ENCODE measurements around the gene PLEKHD1. TPM values are rescaled to one million over a fixed set of nuclear protein-coding genes. Genes with fewer than 3 reads are reported as not detected.
"Not testable (repeated sequence)": the region's sequence is repeated elsewhere in the genome, so short reads cannot be mapped to it uniquely, and the experiment has no call there.

The PLEKHD1 gene
- total and polyA plus RNA-seq, 2 donors, result 0.09 to 0.30 TPM

DNA sequence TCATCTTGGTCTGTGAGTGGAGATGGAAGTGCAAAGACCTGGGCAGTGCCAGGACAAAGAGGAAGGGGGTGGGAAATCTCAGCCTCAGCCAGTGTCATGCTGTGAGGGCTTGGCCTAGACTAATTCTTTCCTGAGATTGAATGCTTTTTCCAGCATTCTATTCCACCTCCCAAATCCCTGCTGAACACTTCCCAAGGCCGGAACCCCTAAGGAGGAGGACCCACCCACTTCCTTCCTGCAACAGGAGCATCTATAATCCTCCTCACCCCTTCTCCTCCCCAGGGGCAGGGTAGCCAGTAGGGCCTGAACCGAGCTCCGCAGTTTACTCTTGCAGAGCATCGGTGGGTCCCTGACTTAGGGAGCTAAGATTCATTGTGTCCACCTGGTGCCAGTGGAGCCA lies 3.2 kb downstream of the PLEKHD1 start:
- no peaks in the 10 kb centered on the region for H3K9me3 ChIP-seq (ENCODE audit: control insufficient read depth in 2 of 2, insufficient read depth in 1 of 2, low read length in 1 of 2)
- H3K36me3 ChIP-seq (ENCODE audit: control insufficient read depth in 2 of 2, insufficient read depth in 2 of 2, low read length in 1 of 2), result no peaks in the 10 kb centered on the region
- H3K27ac ChIP-seq (ENCODE audit: low read depth in 1 of 2, low read length in 1 of 2), result no peak overlapping the region
- no peak for DNase-seq (ENCODE audit: low read depth in 6 of 9, low spot score in 9 of 9)
- no peaks in the 10 kb centered on the region for H3K4me1 ChIP-seq (ENCODE audit: control insufficient read depth in 2 of 2, insufficient read depth in 2 of 2, low read length in 2 of 2)
- H3K4me3 ChIP-seq (ENCODE audit: low read length in 2 of 2), result no peak overlapping the region
- 89% methylated on average over 4 of the region's 4 CpGs for WGBS
- peaks cover 36 to 60% of the 10 kb centered on the region in 2 donors for H3K27me3 ChIP-seq (ENCODE audit: control insufficient read depth in 2 of 2, insufficient read depth in 1 of 2, low read length in 1 of 2)

DNA sequence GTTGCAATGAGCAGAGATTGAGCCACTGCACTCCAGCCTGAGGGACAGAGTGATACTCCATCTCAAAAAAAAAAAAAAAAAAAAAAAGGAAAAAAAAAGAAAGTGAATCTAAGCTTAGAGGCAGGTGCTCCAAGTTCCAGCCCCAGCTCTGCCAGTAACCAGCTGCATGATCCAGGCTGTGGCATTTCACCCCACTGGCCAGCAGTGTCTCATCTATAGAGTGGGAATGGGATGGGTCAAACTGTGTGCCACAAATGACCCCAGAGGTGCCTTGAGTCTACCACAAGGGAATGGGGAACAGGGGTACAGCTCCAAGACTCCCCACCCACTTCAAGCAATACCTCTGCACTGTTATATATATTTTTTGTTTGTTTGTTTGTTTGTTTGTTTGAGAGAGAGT lies 5.0 kb downstream of the PLEKHD1 start:
- no peaks in the 10 kb centered on the region for H3K9me3 ChIP-seq (ENCODE audit: control insufficient read depth in 2 of 2, insufficient read depth in 1 of 2, low read length in 1 of 2)
- no peak overlapping the region for H3K4me3 ChIP-seq (ENCODE audit: low read length in 2 of 2)
- no peak for DNase-seq (ENCODE audit: low read depth in 6 of 9, low spot score in 9 of 9)
- no peaks in the 10 kb centered on the region for H3K36me3 ChIP-seq (ENCODE audit: control insufficient read depth in 2 of 2, insufficient read depth in 2 of 2, low read length in 1 of 2)
- no peak overlapping the region for H3K27ac ChIP-seq (ENCODE audit: low read depth in 1 of 2, low read length in 1 of 2)
- no peaks in the 10 kb centered on the region for H3K4me1 ChIP-seq (ENCODE audit: control insufficient read depth in 2 of 2, insufficient read depth in 2 of 2, low read length in 2 of 2)
- peaks cover 19 to 47% of the 10 kb centered on the region in 2 donors for H3K27me3 ChIP-seq (ENCODE audit: control insufficient read depth in 2 of 2, insufficient read depth in 1 of 2, low read length in 1 of 2)

DNA sequence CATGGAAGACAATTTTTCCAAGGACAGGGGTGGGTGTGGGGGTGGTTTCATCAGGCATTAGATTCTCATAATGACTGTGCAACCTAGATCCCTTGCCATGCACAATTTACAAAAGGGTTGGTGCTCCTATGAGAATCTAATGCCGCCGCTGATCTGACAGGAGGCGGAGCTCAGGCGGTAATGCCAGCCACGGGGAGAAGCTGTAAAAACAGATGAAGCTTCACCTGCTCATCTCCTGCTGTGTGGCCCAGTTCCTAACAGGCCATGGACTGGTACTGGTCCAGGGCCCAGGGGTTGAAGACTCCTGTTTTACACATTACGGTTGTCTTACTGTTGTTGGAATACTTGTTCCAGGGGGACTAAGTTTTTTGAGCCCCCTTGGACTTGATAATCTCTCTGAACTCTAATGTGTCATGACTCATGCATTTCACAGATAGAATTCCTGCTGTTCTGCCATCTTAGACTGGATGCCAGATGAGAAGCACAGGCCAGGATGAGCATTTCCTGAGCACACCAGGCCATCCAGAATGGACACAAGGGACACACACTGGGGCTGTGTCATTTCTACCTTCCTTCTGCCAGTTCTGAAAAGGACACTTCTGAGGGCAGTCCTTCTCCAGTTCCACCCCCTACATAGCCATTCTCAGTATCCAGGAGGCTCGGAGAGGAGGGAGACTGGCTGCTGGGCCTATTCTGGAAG lies 5.8 kb downstream of the PLEKHD1 start:
- Histone ChIP-seq H3K4me1 (ENCODE audit: control insufficient read depth in 2 of 2, insufficient read depth in 2 of 2, low read length in 2 of 2) (no peaks in the 10 kb centered on the region), H3K9me3 (ENCODE audit: control insufficient read depth in 2 of 2, insufficient read depth in 1 of 2, low read length in 1 of 2) (no peaks in the 10 kb centered on the region)

DNA sequence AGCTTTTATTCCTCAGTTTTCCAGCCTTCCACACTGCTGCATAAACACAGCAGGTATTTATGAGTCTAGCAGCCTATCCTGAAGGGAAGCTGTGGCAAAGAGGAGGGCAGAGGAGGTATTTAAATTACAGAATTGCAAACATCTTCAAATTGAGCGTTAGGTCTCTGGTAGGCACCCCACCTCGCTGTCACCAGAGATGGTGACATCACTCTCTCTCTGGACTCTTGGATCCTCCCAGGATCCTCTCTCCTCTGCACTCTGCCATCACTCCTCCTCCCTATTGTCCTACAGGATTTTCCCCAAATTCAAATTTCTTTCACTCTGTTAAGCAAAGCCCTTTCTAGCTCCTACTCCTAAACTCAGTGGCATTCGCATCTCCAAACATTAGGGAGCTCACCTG lies 6.7 kb downstream of the PLEKHD1 start:
- no peaks in the 10 kb centered on the region for H3K9me3 ChIP-seq (ENCODE audit: control insufficient read depth in 2 of 2, insufficient read depth in 1 of 2, low read length in 1 of 2)
- no peak overlapping the region for H3K4me3 ChIP-seq (ENCODE audit: low read length in 2 of 2)
- H3K27ac ChIP-seq (ENCODE audit: low read depth in 1 of 2, low read length in 1 of 2), result no peak overlapping the region
- H3K4me1 ChIP-seq (ENCODE audit: control insufficient read depth in 2 of 2, insufficient read depth in 2 of 2, low read length in 2 of 2), result no peaks in the 10 kb centered on the region
- 92% methylated on average over 3 of the region's 3 CpGs for WGBS
- peaks cover 2 to 39% of the 10 kb centered on the region in 2 donors for H3K27me3 ChIP-seq (ENCODE audit: control insufficient read depth in 2 of 2, insufficient read depth in 1 of 2, low read length in 1 of 2)
- no peak for DNase-seq (ENCODE audit: low read depth in 6 of 9, low spot score in 9 of 9)
- H3K36me3 ChIP-seq (ENCODE audit: control insufficient read depth in 2 of 2, insufficient read depth in 2 of 2, low read length in 1 of 2), result no peaks in the 10 kb centered on the region

More for the DNA sequence above, 5.8 kb downstream of the PLEKHD1 start:
- Histone ChIP-seq H3K4me3 (ENCODE audit: low read length in 2 of 2) (no peak overlapping the region), H3K27me3 (ENCODE audit: control insufficient read depth in 2 of 2, insufficient read depth in 1 of 2, low read length in 1 of 2) (peaks cover 10 to 46% of the 10 kb centered on the region in 2 donors), H3K27ac (ENCODE audit: low read depth in 1 of 2, low read length in 1 of 2) (no peak overlapping the region), H3K36me3 (ENCODE audit: control insufficient read depth in 2 of 2, insufficient read depth in 2 of 2, low read length in 1 of 2) (no peaks in the 10 kb centered on the region)
- no peak for DNase-seq (ENCODE audit: low read depth in 6 of 9, low spot score in 9 of 9)
- 89% methylated on average over 7 of the region's 7 CpGs for WGBS

DNA sequence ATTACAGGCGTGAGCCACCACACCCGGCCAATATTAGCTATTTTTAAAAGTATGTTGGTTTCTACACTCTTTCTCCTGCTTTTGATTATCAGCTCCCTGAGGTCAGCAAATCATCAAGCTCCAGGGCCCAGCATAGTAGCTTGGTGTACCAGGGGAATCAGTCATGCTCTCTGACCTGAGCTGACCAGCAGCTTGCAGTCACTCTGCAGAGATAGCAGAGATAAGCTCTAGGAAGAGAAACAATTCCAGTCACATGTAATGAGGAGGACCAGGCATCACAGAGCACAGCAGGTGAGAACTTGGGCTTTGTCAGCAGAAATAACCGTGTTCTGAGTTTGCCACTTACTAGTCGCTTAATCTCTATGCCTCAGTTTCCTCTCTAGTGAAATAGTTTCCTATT lies 8.5 kb downstream of the PLEKHD1 start:
- no peak for DNase-seq (ENCODE audit: low read depth in 6 of 9, low spot score in 9 of 9)
- whole genome bisulfite sequencing, result 93% methylated on average over 4 of the region's 4 CpGs
- peaks cover 0 to 21% of the 10 kb centered on the region in 2 donors for H3K27me3 ChIP-seq (ENCODE audit: control insufficient read depth in 2 of 2, insufficient read depth in 1 of 2, low read length in 1 of 2)
- H3K36me3 ChIP-seq (ENCODE audit: control insufficient read depth in 2 of 2, insufficient read depth in 2 of 2, low read length in 1 of 2), result no peaks in the 10 kb centered on the region
- no peak overlapping the region for H3K27ac ChIP-seq (ENCODE audit: low read depth in 1 of 2, low read length in 1 of 2)
- no peaks in the 10 kb centered on the region for H3K9me3 ChIP-seq (ENCODE audit: control insufficient read depth in 2 of 2, insufficient read depth in 1 of 2, low read length in 1 of 2)
- no peak overlapping the region for H3K4me3 ChIP-seq (ENCODE audit: low read length in 2 of 2)
- no peaks in the 10 kb centered on the region for H3K4me1 ChIP-seq (ENCODE audit: control insufficient read depth in 2 of 2, insufficient read depth in 2 of 2, low read length in 2 of 2)

DNA sequence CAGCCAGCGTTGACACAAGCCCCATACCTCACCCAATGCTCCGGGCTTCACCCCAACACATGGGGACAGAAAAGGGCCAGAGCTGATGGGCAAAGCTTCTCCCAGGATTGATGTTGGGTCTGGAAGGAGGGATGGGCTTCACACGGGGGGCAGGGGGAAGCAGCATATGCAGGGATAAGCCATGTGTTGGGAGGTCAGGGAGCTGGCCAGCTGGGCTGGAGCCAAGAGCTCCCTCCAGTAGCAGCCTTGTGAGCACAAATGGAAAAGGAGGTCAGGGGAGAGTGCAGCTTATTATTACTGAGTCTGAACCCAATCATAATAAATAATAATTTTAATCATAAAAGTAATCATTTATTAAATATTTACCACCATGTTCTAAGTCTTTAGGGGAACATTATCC lies 9.3 kb downstream of the PLEKHD1 start:
- 79% methylated on average over 3 of the region's 3 CpGs for WGBS
- DNase-seq (ENCODE audit: low read depth in 6 of 9, low spot score in 9 of 9), result no peak
- Histone ChIP-seq H3K27ac (ENCODE audit: low read depth in 1 of 2, low read length in 1 of 2) (no peak overlapping the region), H3K27me3 (ENCODE audit: control insufficient read depth in 2 of 2, insufficient read depth in 1 of 2, low read length in 1 of 2) (peaks cover 0 to 17% of the 10 kb centered on the region in 2 donors), H3K9me3 (ENCODE audit: control insufficient read depth in 2 of 2, insufficient read depth in 1 of 2, low read length in 1 of 2) (no peaks in the 10 kb centered on the region), H3K36me3 (ENCODE audit: control insufficient read depth in 2 of 2, insufficient read depth in 2 of 2, low read length in 1 of 2) (no peaks in the 10 kb centered on the region), H3K4me3 (ENCODE audit: low read length in 2 of 2) (no peak overlapping the region), H3K4me1 (ENCODE audit: control insufficient read depth in 2 of 2, insufficient read depth in 2 of 2, low read length in 2 of 2) (no peaks in the 10 kb centered on the region)

DNA sequence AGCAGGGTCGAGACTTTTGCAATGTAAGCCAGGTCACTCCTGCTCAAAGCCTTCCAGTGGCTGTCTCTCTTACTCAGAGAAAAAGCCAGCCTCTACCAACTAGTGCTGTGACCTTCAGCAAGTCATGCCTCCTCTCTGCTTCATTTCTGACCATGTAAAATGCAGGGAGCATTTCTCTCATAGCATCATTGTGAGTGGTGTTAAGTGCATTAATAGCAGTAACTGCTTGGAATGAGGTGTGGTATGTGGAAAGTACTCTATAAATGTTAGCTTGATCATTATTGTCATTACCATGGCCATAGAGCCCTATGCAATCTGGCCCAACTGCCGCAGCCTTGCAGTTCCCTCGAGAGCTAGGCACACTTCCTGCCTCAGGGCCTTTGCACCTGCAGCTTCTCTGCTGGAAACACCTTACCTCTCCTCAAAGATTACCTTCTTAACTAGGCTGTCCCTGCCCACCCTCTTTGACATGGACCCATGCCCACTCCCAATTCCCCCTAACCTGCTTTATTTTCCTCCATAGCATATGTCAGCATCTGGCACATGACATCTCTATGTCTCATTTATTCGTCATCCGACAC lies 10.9 kb downstream of the PLEKHD1 start:
- 98% methylated on average over 5 of the region's 5 CpGs for whole genome bisulfite sequencing

DNA sequence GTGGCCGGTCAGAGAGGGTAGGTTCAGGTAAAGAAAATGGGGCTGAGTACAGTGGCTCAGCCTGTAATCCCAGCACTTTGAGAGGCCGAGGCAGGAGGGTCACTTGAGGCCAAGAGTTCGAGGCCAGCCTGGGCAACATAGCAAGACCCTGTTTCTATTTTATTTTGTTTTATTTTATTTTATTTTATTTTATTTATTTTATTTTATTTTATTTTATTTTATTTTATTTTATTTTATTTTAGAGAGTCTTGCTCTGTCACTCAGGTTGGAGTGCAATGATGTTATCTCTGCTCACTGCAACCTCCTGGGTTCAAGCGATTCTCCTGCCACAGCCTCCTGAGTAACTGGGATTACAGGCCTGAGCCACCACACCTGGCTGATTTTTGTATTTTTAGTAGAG lies 13.3 kb downstream of the PLEKHD1 start:
- not testable (repeated sequence) for H3K4me1 ChIP-seq (ENCODE audit: control insufficient read depth in 2 of 2, insufficient read depth in 2 of 2, low read length in 2 of 2); H3K9me3 ChIP-seq (ENCODE audit: control insufficient read depth in 2 of 2, insufficient read depth in 1 of 2, low read length in 1 of 2); H3K36me3 ChIP-seq (ENCODE audit: control insufficient read depth in 2 of 2, insufficient read depth in 2 of 2, low read length in 1 of 2); H3K4me3 ChIP-seq (ENCODE audit: low read length in 2 of 2); DNase-seq (ENCODE audit: low read depth in 6 of 9, low spot score in 9 of 9); H3K27ac ChIP-seq (ENCODE audit: low read depth in 1 of 2, low read length in 1 of 2)
- H3K27me3 ChIP-seq (ENCODE audit: control insufficient read depth in 2 of 2, insufficient read depth in 1 of 2, low read length in 1 of 2), result peaks cover 0 to 34% of the 10 kb centered on the region in 2 donors
- WGBS, result 96% methylated on average over 4 of the region's 4 CpGs

More for the DNA sequence above, 10.9 kb downstream of the PLEKHD1 start:
- H3K4me3 ChIP-seq (ENCODE audit: low read length in 2 of 2), result no peak overlapping the region
- no peaks in the 10 kb centered on the region for H3K36me3 ChIP-seq (ENCODE audit: control insufficient read depth in 2 of 2, insufficient read depth in 2 of 2, low read length in 1 of 2)
- peaks cover 0 to 21% of the 10 kb centered on the region in 2 donors for H3K27me3 ChIP-seq (ENCODE audit: control insufficient read depth in 2 of 2, insufficient read depth in 1 of 2, low read length in 1 of 2)
- no peaks in the 10 kb centered on the region for H3K9me3 ChIP-seq (ENCODE audit: control insufficient read depth in 2 of 2, insufficient read depth in 1 of 2, low read length in 1 of 2)
- H3K4me1 ChIP-seq (ENCODE audit: control insufficient read depth in 2 of 2, insufficient read depth in 2 of 2, low read length in 2 of 2), result no peaks in the 10 kb centered on the region
- DNase-seq (ENCODE audit: low read depth in 6 of 9, low spot score in 9 of 9), result no peak
- H3K27ac ChIP-seq (ENCODE audit: low read depth in 1 of 2, low read length in 1 of 2), result no peak overlapping the region

DNA sequence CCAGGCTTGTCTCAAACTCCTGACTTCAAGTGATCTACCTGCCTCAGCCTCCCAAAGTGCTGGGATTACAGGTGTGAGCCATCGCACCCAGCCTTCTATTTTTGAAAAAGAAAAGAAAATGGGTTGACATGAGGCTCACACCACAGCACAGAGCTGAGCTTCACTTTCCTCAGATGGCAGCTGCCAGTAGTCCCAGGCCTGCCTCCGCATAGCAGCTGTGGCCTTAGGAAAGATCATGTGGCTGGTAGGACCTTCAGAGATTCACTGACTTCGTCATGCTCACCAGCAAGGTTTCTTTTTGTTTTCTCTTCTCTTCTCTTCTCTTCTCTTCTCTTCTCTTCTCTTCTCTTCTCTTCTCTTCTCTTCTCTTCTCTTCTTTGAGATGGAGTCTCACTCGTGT lies 13.8 kb downstream of the PLEKHD1 start:
- not testable (repeated sequence) for DNase-seq (ENCODE audit: low read depth in 6 of 9, low spot score in 9 of 9); H3K4me3 ChIP-seq (ENCODE audit: low read length in 2 of 2); H3K27ac ChIP-seq (ENCODE audit: low read depth in 1 of 2, low read length in 1 of 2); H3K36me3 ChIP-seq (ENCODE audit: control insufficient read depth in 2 of 2, insufficient read depth in 2 of 2, low read length in 1 of 2); H3K9me3 ChIP-seq (ENCODE audit: control insufficient read depth in 2 of 2, insufficient read depth in 1 of 2, low read length in 1 of 2); H3K4me1 ChIP-seq (ENCODE audit: control insufficient read depth in 2 of 2, insufficient read depth in 2 of 2, low read length in 2 of 2)
- WGBS, result 97% methylated on average over 4 of the region's 4 CpGs
- peaks cover 0 to 37% of the 10 kb centered on the region in 2 donors for H3K27me3 ChIP-seq (ENCODE audit: control insufficient read depth in 2 of 2, insufficient read depth in 1 of 2, low read length in 1 of 2)

Data from thymus (tissue), 11 donors.